NB4 (cell line): Measurements from ENCODE around the gene RPS6KA5.

Source experiments
- CTCF ChIP-seq: IDR thresholded peaks from one replicate; pipeline ENCODE4 v1.5.1; 2012; ENCODE audit warnings: low read depth, low read length
- MYC ChIP-seq: IDR thresholded peaks from 2 replicates; pipeline ENCODE4 v1.6.1; 2011; ENCODE audit warnings: low read depth, low read length
- POLR2A ChIP-seq: IDR thresholded peaks from 2 replicates; pipeline ENCODE4 v1.6.1; 2011; ENCODE audit warnings: mild to moderate bottlenecking; ENCODE audit not compliant: insufficient read length; ENCODE audit errors: extremely low read depth

DNA sequence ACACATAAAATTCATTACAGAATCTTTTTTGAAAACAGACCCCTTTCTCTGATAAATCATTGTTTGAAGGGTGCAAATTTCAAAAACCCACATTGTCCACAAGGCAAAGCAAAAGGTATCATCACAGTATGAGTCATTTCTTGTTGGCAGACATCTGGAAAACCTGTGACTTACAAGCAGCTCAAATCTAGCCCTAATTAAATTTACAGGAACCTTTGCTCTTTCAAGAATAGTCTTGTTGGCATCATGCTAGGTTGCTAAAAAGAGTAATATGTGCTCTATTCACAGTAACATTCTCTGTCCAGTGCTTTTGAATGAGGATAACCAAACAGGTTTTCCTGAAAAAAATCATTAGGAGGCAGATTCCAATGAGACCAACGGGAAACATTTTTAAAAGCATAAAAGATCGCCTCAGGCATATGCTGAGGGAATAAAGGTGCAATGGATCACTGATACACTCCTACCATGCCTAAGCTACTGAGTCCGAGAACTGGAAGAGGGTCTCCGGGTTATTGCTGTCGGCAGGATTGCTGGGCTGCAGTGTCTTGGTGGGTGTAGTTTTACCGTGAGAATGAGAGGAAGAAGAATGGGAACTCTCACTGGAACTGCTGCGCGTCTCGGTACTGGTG lies 188.7 kb downstream of the RPS6KA5 start:
- TF ChIP-seq POLR2A (no peak), CTCF (no peak), MYC (no peak)
